CD14-positive monocyte (primary cell): Measurements from ENCODE around the gene SLC66A2. TPM values are rescaled to one million over a fixed set of nuclear protein-coding genes. Genes with fewer than 3 reads are reported as not detected.
"Not testable (repeated sequence)": the region's sequence is repeated elsewhere in the genome, so short reads cannot be mapped to it uniquely, and the experiment has no call there.

Experiments used
- DNase-seq, 3 donors: peaks; one replicate each; pipeline ENCODE4 v3.0.0-alpha.2; 2011 to 2022
- H2AFZ ChIP-seq: 2 replicates; pipeline ENCODE4 v1.6.0; 2012; ENCODE audit warnings: mild to moderate bottlenecking, low read depth, low read length, inconsistent platforms; ENCODE audit not compliant: insufficient read depth, poor library complexity, severe bottlenecking
- H3K27ac ChIP-seq, 2 donors: 1 replicate in 1 of 2; 2 replicates in 1 of 2; pipeline ENCODE4 v1.5.1; 2012 to 2013; ENCODE audit warnings: low read length in 2 of 2, control low read depth in 1 of 2, inconsistent platforms in 1 of 2, low read depth in 1 of 2, mild to moderate bottlenecking in 1 of 2
- H3K27me3 ChIP-seq, 2 donors: one replicate each; pipeline versions ENCODE4 v1.6.0 to v1.6.1; 2011 to 2013; ENCODE audit warnings: low read length in 2 of 2; ENCODE audit not compliant: control insufficient read depth in 2 of 2, insufficient read depth in 2 of 2
- H3K36me3 ChIP-seq, 2 donors: replicated peaks in 1 of 2; 1 replicate in 1 of 2; 2 replicates in 1 of 2; pipeline versions ENCODE4 v1.5.1 to v1.6.1; 2012 to 2013; ENCODE audit warnings: low read length in 2 of 2, control low read depth in 1 of 2, inconsistent platforms in 1 of 2, mild to moderate bottlenecking in 1 of 2; ENCODE audit not compliant: insufficient read depth in 2 of 2, control insufficient read depth in 1 of 2
- H3K4me1 ChIP-seq, 2 donors: 1 replicate in 1 of 2; 2 replicates in 1 of 2; pipeline versions ENCODE4 v1.5.1 to v1.6.1; 2012 to 2013; ENCODE audit warnings: low read length in 2 of 2, control low read depth in 1 of 2, inconsistent platforms in 1 of 2, mild to moderate bottlenecking in 1 of 2, moderate library complexity in 1 of 2; ENCODE audit not compliant: insufficient read depth in 2 of 2, control insufficient read depth in 1 of 2
- H3K4me2 ChIP-seq: replicated peaks from 2 replicates; pipeline ENCODE3; 2012; ENCODE audit warnings: low read length, moderate library complexity, mild to moderate bottlenecking; ENCODE audit not compliant: poor library complexity, severe bottlenecking; ENCODE audit errors: extremely low read depth
- H3K4me3 ChIP-seq, 3 experiments: fragments of 200-600 bp in 1 of 3; sonication (generic) in 1 of 3; replicated peaks in 1 of 3; 1 replicate in 2 of 3; 2 replicates in 1 of 3; pipeline ENCODE4 v1.5.1; 2011 to 2013; ENCODE audit warnings: low read length in 3 of 3, mild to moderate bottlenecking in 3 of 3, control low read depth in 2 of 3, low read depth in 2 of 3, inconsistent platforms in 1 of 3, moderate library complexity in 1 of 3
- H3K79me2 ChIP-seq: 2 replicates; pipeline ENCODE4 v1.6.0; 2012; ENCODE audit warnings: mild to moderate bottlenecking, control low read depth, inconsistent platforms, low read length, moderate library complexity; ENCODE audit not compliant: insufficient read depth
- H3K9ac ChIP-seq: 2 replicates; pipeline ENCODE4 v1.6.0; 2017; ENCODE audit warnings: low read length, mild to moderate bottlenecking; ENCODE audit not compliant: insufficient read depth, poor library complexity, severe bottlenecking
- H3K9me3 ChIP-seq, 2 donors: replicated peaks in 1 of 2; 1 replicate in 1 of 2; 2 replicates in 1 of 2; pipeline versions ENCODE4 v1.5.1 to v1.6.1; 2012 to 2013; ENCODE audit warnings: low read length in 2 of 2, control low read depth in 1 of 2; ENCODE audit not compliant: control insufficient read depth in 1 of 2, insufficient read depth in 1 of 2
- H4K20me1 ChIP-seq: 2 replicates; pipeline ENCODE4 v1.6.0; 2012; ENCODE audit warnings: mild to moderate bottlenecking, low read length, control low read depth, moderate library complexity; ENCODE audit not compliant: insufficient read depth
- H3K27ac Mint-ChIP-seq, 7 donors: one replicate each; pipeline ENCODE4 v1.8.0; 2020; ENCODE audit warnings: mild to moderate bottlenecking in 7 of 7, mixed read lengths in 7 of 7, moderate library complexity in 6 of 7, inconsistent platforms in 2 of 7
- H3K27me3 Mint-ChIP-seq, 3 donors: one replicate each; pipeline ENCODE4 v1.8.0; 2021 to 2022; ENCODE audit warnings: low read depth in 3 of 3, mild to moderate bottlenecking in 3 of 3, mixed read lengths in 3 of 3, moderate library complexity in 3 of 3, inconsistent platforms in 1 of 3
- H3K36me3 Mint-ChIP-seq, 2 donors: one replicate each; pipeline ENCODE4 v1.8.0; 2020; ENCODE audit warnings: mixed read lengths in 2 of 2, inconsistent platforms in 1 of 2, mild to moderate bottlenecking in 1 of 2
- H3K4me1 Mint-ChIP-seq: one replicate; pipeline ENCODE4 v1.8.0; 2020; ENCODE audit warnings: mild to moderate bottlenecking, mixed read lengths
- H3K4me3 Mint-ChIP-seq, 2 donors: one replicate each; pipeline ENCODE4 v1.8.0; 2020; ENCODE audit warnings: mild to moderate bottlenecking in 2 of 2, mixed read lengths in 2 of 2, moderate library complexity in 1 of 2
- H3K9me3 Mint-ChIP-seq, 7 donors: one replicate each; pipeline ENCODE4 v1.8.0; 2020 to 2022; ENCODE audit warnings: mixed read lengths in 7 of 7, mild to moderate bottlenecking in 6 of 7, moderate library complexity in 6 of 7, inconsistent platforms in 2 of 7
- WGBS: methylation state at CpG from one replicate; pipeline ENCODE4 v1.1.5; 2013; ENCODE audit warnings: missing lambda C conversion rate; ENCODE audit not compliant: insufficient coverage; 5-methylcytosine and 5-hydroxymethylcytosine counted together
- intact Hi-C, 2 donors: fragments of 100-400 bp; cut with micrococcal nuclease; formaldehyde crosslinking; loops; one replicate each; pipeline versions ENCODE4 v1.15.0 to v1.15.1; 2023
- polyA plus RNA-seq, 3 donors: library from polyadenylated mRNA; depleted of rRNA in 1 of 3; unstranded in 2 of 3; stranded (reverse) in 1 of 3; fragments of 300-500 nt in 2 of 3; fragments of >200 nt in 1 of 3; fragmentation: Illumina TruSeq in 2 of 3; gene quantifications; 1 replicate in 2 of 3; 2 replicates in 1 of 3; pipeline ENCODE4 v1.2.3, GENCODE V29; 2012 to 2021
- TF ChIP-seq, protein P1 (sequence below): fragments of 200-600 bp; IDR thresholded peaks from one replicate; pipeline ENCODE4 v1.8.0; 2022; ENCODE audit warnings: antibody characterized with exemption, mild to moderate bottlenecking

SLC66A2 gene
- polyA plus RNA-seq, 3 donors: 26.8 to 42.6 (median 33.8) TPM

- Histone ChIP-seq H3K27ac (no peak overlapping the region), H4K20me1 (no peaks in the 10 kb centered on the region), H2AFZ (no peak overlapping the region), H3K27me3 (no peaks in the 10 kb centered on the region), H3K4me1 (peaks cover 16 to 21% of the 10 kb centered on the region in 2 donors), H3K9me3 (no peaks in the 10 kb centered on the region), H3K4me2 (no peak overlapping the region), H3K9ac (no peak overlapping the region), H3K4me3 (no peak overlapping the region), H3K36me3 (no peaks in the 10 kb centered on the region), H3K79me2 (no peaks in the 10 kb centered on the region)
- Mint-ChIP-seq H3K9me3 (peaks cover 0 to 4% (median 0%) of the 10 kb centered on the region in 7 donors), H3K36me3 (no peaks in the 10 kb centered on the region), H3K27ac (no peak overlapping the region), H3K4me3 (no peak overlapping the region), H3K4me1 (peaks cover 23% of the 10 kb centered on the region), H3K27me3 (peaks cover 6 to 30% (median 20%) of the 10 kb centered on the region in 3 donors)
- TF ChIP-seq, protein P1, sequence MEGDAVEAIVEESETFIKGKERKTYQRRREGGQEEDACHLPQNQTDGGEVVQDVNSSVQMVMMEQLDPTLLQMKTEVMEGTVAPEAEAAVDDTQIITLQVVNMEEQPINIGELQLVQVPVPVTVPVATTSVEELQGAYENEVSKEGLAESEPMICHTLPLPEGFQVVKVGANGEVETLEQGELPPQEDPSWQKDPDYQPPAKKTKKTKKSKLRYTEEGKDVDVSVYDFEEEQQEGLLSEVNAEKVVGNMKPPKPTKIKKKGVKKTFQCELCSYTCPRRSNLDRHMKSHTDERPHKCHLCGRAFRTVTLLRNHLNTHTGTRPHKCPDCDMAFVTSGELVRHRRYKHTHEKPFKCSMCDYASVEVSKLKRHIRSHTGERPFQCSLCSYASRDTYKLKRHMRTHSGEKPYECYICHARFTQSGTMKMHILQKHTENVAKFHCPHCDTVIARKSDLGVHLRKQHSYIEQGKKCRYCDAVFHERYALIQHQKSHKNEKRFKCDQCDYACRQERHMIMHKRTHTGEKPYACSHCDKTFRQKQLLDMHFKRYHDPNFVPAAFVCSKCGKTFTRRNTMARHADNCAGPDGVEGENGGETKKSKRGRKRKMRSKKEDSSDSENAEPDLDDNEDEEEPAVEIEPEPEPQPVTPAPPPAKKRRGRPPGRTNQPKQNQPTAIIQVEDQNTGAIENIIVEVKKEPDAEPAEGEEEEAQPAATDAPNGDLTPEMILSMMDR: no peak
- intact Hi-C loops: no loop called here
- 84% methylated on average over 22 of the region's 29 CpGs for WGBS
- no peak for DNase-seq
Measured at GRCh38 chr18:79961527-79962291, 10.3 kb upstream of the SLC66A2 start.

DNA sequence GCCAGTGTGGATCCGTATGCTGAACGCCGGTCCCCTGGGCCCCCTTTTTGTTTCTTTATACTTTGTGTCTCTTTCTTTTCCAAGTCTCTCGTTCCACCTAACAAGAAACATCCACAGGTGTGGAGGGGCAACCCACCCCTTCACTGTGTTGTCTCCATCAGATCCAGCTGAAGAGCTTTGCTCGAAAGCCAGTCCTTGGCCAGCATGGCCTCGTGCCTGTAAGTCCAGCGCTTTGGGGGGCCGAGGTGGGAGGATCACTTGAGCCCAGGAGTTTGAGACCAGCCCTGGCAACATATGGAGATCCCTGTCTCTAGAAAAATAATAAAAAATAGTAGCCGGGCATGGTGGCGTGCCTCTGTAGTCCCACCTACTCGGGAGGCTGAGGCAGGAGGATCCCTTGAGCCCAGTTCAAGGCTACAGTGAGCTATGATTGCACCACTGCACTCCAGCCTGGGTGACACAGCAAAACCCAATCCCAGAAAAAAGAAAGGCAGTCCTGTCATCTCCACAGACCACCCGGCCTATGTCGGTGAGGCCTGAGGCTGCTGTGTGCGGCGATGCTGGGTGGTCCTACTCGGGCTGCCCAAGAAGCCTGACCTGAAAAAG lies 9.6 kb upstream of the SLC66A2 start:
- Histone ChIP-seq H3K27me3 (no peaks in the 10 kb centered on the region), H3K4me3 (no peak overlapping the region), H3K9me3 (no peaks in the 10 kb centered on the region), H3K4me1 (peaks cover 16 to 21% of the 10 kb centered on the region in 2 donors), H2AFZ (no peak overlapping the region), H3K4me2 (no peak overlapping the region), H3K79me2 (no peaks in the 10 kb centered on the region), H3K27ac (no peak overlapping the region), H3K36me3 (no peaks in the 10 kb centered on the region), H3K9ac (no peak overlapping the region), H4K20me1 (no peaks in the 10 kb centered on the region)
- no peak overlapping the region for H3K27ac Mint-ChIP-seq
- no peak for DNase-seq
- TF ChIP-seq, protein P1: no peak
- peaks cover 7 to 30% (median 20%) of the 10 kb centered on the region in 3 donors for H3K27me3 Mint-ChIP-seq
- peaks cover 23% of the 10 kb centered on the region for H3K4me1 Mint-ChIP-seq
- 87% methylated on average over 13 of the region's 16 CpGs for WGBS
- no peak overlapping the region for H3K4me3 Mint-ChIP-seq
- no peaks in the 10 kb centered on the region for H3K36me3 Mint-ChIP-seq
- intact Hi-C loops: no loop called here
- peaks cover 0 to 3% (median 0%) of the 10 kb centered on the region in 7 donors for H3K9me3 Mint-ChIP-seq

DNA sequence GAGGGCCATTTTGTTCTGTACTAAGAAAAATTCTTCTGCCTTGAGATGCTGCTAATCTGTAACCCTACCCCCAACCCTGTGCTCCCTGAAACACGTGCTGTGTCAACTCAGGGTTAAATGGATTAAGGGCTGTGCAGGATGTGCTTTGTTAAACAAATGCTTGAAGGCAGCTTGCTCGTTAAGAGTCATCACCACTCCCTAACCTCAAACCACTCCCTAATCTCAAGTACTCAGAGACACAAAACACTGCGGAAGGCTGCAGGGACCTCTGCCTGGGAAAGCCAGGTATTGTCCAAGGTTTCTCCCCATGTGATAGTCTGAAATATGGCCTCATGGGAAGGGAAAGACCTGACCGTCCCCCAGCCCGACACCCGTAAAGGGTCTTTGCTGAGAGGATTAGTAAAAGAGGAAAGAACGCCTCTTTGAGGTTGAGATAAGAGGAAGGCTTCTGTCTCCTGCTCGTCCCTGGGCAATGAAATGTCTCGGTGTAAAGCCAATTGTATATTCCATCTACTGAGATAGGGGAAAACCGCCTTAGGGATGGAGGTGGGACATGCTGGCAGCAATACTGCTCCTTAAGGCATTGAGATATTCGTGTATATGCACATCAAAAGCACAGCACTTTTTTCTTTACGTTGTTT lies 8.8 kb upstream of the SLC66A2 start:
- intact Hi-C loops, H2AFZ ChIP-seq, H3K27ac ChIP-seq, H3K9me3 Mint-ChIP-seq, H3K9me3 ChIP-seq, H3K36me3 Mint-ChIP-seq, H3K27ac Mint-ChIP-seq, H3K27me3 ChIP-seq, H3K79me2 ChIP-seq, H3K9ac ChIP-seq, H3K36me3 ChIP-seq, H4K20me1 ChIP-seq, H3K4me2 ChIP-seq, DNase-seq, H3K4me3 ChIP-seq: not testable (repeated sequence)
- H3K4me1 Mint-ChIP-seq: peaks cover 20% of the 10 kb centered on the region
- WGBS: 10% methylated on average over 6 of the region's 12 CpGs
- H3K27me3 Mint-ChIP-seq: peaks cover 8 to 30% (median 21%) of the 10 kb centered on the region in 3 donors
- peak overlapping the region in 1 of 2 donors; percentile 24 for H3K4me3 Mint-ChIP-seq
- peaks cover 11 to 15% of the 10 kb centered on the region in 2 donors for H3K4me1 ChIP-seq
